AG09319 (cell line): ENCODE results near the gene RNPEPL1.

Experiments used
- DNase-seq: peaks from one replicate; pipeline ENCODE4 v3.0.0-alpha.2; 2010; ENCODE audit warnings: low read depth; ENCODE audit errors: extremely low read depth
- TF ChIP-seq, protein P1 (sequence below): IDR thresholded peaks from 2 replicates; pipeline ENCODE4 v1.5.1; 2011; ENCODE audit warnings: low read depth, mild to moderate bottlenecking, inconsistent platforms, low read length, moderate library complexity

Gene RNPEPL1

DNA sequence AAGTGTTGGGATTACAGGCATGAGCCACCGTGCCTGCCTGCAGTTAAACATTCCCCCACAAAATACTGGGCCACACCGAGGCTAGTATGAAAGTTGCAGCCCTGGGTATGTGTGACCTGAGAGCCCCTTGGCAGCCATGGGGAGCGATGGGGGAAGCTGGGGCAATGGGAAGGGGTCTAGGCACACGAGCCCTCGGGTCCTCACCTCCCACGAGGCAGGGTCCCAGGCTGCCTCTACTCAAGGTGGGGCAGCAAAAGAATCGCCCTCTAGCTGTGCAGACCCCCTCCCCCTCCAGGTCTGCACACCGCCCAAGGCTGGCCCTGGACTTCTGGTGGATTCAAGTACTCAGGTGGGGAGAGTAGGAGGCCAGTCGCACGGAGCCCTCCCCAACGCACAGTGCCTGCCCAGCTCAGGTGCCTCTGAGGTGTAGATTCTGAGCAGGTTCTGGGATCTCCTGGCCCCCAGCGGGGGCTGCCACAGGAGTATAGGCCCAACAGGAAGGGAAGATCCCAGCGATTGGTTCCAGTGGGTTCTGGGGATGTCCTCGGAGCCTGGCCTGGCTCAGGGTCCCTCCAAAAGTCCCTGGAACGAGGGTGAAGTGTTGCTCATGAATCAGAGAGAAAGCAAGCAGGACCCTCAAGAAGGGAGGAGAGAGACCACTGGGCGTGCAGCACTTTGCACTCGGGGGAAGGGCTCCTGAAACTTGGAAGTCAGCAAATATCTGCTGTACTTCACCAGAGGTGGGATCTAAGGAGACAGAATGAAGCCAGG is 59.6 kb downstream of the RNPEPL1 start:
- DNase-seq = no peak
- TF ChIP-seq, protein P1, sequence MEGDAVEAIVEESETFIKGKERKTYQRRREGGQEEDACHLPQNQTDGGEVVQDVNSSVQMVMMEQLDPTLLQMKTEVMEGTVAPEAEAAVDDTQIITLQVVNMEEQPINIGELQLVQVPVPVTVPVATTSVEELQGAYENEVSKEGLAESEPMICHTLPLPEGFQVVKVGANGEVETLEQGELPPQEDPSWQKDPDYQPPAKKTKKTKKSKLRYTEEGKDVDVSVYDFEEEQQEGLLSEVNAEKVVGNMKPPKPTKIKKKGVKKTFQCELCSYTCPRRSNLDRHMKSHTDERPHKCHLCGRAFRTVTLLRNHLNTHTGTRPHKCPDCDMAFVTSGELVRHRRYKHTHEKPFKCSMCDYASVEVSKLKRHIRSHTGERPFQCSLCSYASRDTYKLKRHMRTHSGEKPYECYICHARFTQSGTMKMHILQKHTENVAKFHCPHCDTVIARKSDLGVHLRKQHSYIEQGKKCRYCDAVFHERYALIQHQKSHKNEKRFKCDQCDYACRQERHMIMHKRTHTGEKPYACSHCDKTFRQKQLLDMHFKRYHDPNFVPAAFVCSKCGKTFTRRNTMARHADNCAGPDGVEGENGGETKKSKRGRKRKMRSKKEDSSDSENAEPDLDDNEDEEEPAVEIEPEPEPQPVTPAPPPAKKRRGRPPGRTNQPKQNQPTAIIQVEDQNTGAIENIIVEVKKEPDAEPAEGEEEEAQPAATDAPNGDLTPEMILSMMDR = no peak

DNA sequence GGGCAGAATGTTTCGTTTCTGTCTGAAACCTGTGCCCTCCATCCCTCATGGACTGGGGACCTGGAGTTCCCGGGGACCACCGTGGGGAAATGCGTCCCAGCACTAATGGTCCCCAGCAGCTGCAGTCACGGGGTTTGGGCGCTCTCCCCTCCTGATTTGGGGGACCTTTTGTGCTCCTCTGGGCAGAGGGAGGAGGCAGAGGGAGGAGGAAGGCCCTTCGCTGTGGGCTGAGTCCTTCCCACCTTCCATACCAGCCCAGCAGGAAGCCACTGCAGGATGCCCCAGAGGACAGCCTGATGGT is 60.2 kb downstream of the RNPEPL1 start:
- TF ChIP-seq, protein P1 = no peak

DNA sequence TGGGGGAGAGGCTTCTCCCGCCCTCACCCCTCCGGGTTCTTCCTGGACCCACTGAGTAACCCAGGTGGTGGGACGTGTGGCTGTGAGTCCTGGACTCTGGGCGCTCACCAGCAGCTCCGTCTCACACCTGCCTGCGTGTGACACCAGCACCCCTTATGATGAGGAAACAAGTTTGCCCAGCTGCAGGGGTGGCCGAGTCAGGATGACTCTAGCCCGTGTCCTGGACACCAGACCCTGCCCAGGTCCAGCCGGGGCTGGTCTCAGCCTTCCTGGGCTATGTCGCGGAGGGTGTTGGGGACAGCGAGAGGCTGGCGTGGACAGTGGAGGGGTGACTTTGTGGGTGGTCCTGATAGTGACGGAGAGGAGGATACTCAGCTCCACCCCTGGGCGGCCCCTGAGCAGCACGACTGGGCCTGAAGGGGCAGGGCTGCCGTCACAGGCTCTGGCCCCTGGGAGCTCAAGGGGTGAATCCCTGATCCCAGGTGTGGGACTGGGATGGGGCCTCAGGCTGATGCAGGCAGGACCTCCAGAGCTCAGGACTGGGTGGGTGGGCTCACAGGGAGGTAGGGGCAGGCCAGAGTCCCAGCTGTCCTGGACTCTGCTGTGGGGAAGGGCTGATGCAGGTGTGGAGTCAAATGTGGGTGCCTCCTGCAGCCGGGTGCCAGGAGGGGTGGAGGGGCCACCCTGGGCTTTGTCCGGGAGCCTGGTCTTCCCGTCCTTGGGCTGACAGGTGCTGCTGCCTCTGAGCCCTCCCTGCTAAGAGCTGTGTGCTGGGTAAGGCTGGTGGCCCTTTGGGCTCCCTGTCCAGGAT is 60.7 kb downstream of the RNPEPL1 start:
- no peak for DNase-seq
- TF ChIP-seq, protein P1 = no peak

More for the DNA sequence above, 60.2 kb downstream of the RNPEPL1 start:
- no peak for DNase-seq

DNA sequence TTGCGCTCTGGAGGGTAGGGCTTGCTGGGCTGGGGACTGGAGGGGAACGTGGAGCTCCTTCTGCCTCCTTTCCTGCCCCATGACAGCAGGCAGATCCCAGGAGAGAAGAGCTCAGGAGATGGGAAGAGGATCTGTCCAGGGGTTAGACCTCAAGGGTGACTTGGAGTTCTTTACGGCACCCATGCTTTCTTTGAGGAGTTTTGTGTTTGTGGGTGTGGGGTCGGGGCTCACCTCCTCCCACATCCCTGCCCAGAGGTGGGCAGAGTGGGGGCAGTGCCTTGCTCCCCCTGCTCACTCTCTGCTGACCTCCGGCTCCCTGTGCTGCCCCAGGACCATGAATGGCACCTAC is 61.3 kb downstream of the RNPEPL1 start:
- no peak for DNase-seq
- TF ChIP-seq, protein P1 = no peak

DNA sequence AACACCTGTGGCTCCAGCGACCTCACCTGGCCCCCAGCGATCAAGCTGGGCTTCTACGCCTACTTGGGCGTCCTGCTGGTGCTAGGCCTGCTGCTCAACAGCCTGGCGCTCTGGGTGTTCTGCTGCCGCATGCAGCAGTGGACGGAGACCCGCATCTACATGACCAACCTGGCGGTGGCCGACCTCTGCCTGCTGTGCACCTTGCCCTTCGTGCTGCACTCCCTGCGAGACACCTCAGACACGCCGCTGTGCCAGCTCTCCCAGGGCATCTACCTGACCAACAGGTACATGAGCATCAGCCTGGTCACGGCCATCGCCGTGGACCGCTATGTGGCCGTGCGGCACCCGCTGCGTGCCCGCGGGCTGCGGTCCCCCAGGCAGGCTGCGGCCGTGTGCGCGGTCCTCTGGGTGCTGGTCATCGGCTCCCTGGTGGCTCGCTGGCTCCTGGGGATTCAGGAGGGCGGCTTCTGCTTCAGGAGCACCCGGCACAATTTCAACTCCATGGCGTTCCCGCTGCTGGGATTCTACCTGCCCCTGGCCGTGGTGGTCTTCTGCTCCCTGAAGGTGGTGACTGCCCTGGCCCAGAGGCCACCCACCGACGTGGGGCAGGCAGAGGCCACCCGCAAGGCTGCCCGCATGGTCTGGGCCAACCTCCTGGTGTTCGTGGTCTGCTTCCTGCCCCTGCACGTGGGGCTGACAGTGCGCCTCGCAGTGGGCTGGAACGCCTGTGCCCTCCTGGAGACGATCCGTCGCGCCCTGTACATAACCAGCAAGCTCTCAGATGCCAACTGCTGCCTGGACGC is 61.9 kb downstream of the RNPEPL1 start:
- TF ChIP-seq, protein P1 = no peak
- no peak for DNase-seq
